AML-193 (cell line): ENCODE results near the gene RELN.
"Not testable (repeated sequence)": the region's sequence is repeated elsewhere in the genome, so short reads cannot be mapped to it uniquely, and the experiment has no call there.

Experiments used
- DNase-seq, 2 experiments: peaks; one replicate each; lab custom pipeline; 2025; lab: John Stamatoyannopoulos, UW

The RELN gene

GRCh38 chr7:103833401-103833800 is 156.1 kb downstream of the RELN start:
- no peak for DNase-seq

DNA sequence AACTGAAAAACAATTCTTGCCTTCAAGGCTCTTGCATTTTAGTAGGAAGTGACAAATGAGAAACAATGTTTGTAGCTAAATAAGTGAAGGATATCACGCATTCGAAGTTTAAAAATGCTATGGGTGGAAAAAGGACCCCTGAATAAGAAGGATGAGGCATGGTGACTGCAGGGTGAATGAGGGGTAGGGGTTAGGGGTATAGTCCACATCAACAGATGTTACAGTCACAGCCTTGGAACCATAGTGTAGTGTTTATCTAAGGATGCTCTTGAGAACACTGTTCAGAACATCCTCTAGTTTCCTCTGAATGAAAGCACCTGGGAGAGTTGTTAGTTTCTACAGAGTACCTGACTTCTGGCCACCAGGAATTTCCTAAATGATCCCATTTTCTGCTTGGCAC is 157.0 kb downstream of the RELN start:
- DNase-seq, result no peak

DNA sequence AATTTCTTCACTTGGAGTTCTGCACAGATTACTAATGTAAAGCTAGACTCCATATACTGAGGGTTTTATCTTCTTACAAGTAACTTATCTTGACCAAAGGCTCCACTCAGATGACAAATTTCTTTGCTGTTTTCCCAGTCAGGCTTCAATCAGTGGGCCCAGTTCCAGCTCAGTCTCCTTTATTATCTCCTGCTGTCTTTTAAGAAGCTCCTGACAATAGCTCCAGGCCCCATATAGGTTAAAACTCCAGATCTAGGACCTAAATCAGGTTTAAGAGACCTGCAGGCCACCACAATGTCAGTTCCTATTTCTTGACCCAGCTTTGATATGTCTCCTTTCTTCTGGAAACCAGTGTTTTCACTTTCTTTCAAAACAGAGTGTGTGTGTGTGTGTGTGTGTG is 165.2 kb downstream of the RELN start:
- DNase-seq, result no peak

GRCh38 chr7:103823084-103823483 is 166.4 kb downstream of the RELN start:
- no peak for DNase-seq

DNA sequence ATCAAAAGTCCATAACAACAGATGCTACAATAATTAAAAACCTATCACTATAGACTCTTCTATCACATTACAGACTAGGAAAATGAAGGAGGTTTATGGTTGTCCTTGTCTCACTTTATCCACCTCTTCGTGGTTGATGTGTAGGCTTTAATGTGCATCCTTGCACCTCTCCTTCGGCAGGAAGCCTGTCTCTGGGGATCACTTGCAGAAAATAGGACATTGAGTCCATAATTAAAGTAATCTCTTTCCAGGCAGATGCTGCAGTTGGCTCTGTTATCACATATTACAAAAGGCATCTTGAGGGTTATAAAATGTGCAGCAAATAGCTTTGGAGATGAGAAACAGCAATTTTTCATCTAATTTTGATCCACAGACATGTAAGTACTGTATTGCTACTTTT is 168.4 kb downstream of the RELN start:
- DNase-seq, result no peak

DNA sequence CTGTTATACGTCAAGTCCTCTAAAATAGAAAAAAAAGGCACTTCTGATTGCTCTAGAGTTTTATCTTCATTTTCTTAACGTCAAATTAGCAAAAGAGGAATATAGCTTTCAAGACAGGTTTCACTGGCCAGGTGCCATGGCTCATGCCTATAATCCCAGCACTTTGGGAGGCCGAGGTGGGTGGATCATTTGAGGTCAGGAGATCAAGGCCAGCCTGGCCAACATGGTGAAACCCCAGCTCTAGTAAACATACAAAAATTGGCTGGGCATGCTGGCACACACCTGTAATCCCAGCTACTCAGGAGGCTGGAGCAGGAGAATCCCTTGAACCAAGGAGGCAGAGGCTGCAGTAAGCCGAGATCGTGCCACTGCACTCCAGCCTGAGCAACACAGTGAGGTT is 173.5 kb downstream of the RELN start:
- not testable (repeated sequence) for DNase-seq

- no peak for DNase-seq
Measured at GRCh38 chr7:103813970-103814369, 175.5 kb downstream of the RELN start.

- DNase-seq, result no peak
Measured at GRCh38 chr7:103811997-103812396, 177.5 kb downstream of the RELN start.

DNA sequence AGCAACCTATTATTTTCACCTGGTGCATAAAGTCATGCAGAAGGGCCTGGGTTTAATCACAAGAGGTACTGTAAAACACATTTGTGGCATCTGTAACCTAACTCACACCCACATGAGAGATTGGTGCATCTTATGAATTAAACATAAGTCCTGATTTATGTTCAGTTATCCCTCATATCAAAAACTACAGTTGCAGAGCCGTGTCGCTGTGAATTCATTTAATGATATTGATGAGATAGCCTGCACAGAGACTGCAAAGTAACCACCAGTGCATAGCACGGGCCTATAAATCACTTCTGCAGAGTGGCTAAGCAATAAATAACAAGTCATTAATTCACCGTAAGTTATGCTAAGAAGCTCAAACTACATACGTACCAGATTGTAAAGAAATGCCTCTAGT is 178.2 kb downstream of the RELN start:
- DNase-seq, result no peak

- no peak for DNase-seq
Measured at GRCh38 chr7:103810112-103810744, 179.2 kb downstream of the RELN start.

GRCh38 chr7:103809229-103809994 is 180.0 kb downstream of the RELN start:
- no peak for DNase-seq

- DNase-seq, result no peak
Measured at GRCh38 chr7:103805346-103805745, 184.1 kb downstream of the RELN start.

DNA sequence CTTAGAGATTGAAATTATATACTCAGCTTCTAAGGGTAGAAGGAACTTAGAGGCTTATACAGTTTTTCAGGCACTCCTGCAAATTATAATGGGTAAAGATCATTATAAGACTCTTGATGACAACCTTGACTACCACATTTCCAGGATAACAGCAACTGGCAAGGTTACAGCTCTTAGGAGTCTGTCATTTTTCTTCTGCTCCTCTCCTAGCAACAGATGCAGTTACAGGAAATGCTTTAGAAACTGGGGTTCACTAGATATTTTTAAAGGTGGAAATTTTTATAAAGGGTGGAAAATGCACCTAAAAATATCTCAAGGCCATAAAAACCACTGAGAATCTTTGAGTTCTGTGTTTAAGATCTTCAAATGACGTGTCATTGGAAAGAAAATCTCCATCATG is 185.8 kb downstream of the RELN start:
- no peak for DNase-seq

GRCh38 chr7:103799298-103799697 is 190.2 kb downstream of the RELN start:
- DNase-seq, result no peak

- DNase-seq, result no peak
Measured at GRCh38 chr7:103797647-103798307, 191.7 kb downstream of the RELN start.

GRCh38 chr7:103796327-103796962 is 193.0 kb downstream of the RELN start:
- no peak for DNase-seq

GRCh38 chr7:103795787-103796186 is 193.7 kb downstream of the RELN start:
- no peak for DNase-seq

GRCh38 chr7:103795107-103795506 is 194.4 kb downstream of the RELN start:
- no peak for DNase-seq

GRCh38 chr7:103794424-103794823 is 195.0 kb downstream of the RELN start:
- DNase-seq, result no peak

GRCh38 chr7:103793614-103794013 is 195.8 kb downstream of the RELN start:
- DNase-seq, result no peak

DNA sequence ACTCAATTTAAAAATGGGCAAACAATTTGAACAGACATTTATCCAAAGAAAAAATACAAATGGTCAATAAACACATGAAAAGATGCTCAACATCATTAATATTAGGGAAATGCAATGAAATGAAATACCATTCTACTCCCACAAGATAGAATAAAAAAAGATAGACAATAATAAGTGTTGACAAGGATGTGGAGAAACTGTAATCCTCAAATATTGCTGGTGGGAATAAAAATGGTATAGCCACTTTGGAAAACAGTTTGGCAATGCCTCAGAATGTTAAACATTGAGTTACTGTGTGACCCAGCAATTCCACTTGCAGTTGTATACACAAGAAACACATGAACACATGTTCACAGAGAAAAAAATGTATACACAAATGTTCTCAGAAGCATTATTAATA is 197.6 kb downstream of the RELN start:
- no peak for DNase-seq

GRCh38 chr7:103787041-103787440 is 202.4 kb downstream of the RELN start:
- not testable (repeated sequence) for DNase-seq
